ENCODE results near the gene GXYLT2.

GXYLT2 gene

GRCh38 chr3:72997421-72997961, 109.6 kb downstream of the GXYLT2 start (continued):
- TF ChIP-seq, protein P1, sequence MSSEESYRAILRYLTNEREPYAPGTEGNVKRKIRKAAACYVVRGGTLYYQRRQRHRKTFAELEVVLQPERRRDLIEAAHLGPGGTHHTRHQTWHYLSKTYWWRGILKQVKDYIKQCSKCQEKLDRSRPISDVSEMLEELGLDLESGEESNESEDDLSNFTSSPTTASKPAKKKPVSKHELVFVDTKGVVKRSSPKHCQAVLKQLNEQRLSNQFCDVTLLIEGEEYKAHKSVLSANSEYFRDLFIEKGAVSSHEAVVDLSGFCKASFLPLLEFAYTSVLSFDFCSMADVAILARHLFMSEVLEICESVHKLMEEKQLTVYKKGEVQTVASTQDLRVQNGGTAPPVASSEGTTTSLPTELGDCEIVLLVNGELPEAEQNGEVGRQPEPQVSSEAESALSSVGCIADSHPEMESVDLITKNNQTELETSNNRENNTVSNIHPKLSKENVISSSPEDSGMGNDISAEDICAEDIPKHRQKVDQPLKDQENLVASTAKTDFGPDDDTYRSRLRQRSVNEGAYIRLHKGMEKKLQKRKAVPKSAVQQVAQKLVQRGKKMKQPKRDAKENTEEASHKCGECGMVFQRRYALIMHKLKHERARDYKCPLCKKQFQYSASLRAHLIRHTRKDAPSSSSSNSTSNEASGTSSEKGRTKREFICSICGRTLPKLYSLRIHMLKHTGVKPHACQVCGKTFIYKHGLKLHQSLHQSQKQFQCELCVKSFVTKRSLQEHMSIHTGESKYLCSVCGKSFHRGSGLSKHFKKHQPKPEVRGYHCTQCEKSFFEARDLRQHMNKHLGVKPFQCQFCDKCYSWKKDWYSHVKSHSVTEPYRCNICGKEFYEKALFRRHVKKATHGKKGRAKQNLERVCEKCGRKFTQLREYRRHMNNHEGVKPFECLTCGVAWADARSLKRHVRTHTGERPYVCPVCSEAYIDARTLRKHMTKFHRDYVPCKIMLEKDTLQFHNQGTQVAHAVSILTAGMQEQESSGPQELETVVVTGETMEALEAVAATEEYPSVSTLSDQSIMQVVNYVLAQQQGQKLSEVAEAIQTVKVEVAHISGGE (tag by site-specific recombination; conservative IDR thresholded peaks at IDR 0.05; ENCODE audit: low read depth): peak; percentile 78
- TF ChIP-seq ZNF350 (tag by site-specific recombination; IDR thresholded peaks at IDR 0.05) (no peak), ZBTB20 (tag by site-specific recombination; IDR thresholded peaks at IDR 0.05) (peak; percentile 43; the same call in 1 of the 2 replicates), ZNF24 (tag by site-specific recombination; IDR thresholded peaks at IDR 0.05) (0 out of 2 replicates have a peak, but pooled peaks have one; percentile 3)
- TF ChIP-seq, protein P2, sequence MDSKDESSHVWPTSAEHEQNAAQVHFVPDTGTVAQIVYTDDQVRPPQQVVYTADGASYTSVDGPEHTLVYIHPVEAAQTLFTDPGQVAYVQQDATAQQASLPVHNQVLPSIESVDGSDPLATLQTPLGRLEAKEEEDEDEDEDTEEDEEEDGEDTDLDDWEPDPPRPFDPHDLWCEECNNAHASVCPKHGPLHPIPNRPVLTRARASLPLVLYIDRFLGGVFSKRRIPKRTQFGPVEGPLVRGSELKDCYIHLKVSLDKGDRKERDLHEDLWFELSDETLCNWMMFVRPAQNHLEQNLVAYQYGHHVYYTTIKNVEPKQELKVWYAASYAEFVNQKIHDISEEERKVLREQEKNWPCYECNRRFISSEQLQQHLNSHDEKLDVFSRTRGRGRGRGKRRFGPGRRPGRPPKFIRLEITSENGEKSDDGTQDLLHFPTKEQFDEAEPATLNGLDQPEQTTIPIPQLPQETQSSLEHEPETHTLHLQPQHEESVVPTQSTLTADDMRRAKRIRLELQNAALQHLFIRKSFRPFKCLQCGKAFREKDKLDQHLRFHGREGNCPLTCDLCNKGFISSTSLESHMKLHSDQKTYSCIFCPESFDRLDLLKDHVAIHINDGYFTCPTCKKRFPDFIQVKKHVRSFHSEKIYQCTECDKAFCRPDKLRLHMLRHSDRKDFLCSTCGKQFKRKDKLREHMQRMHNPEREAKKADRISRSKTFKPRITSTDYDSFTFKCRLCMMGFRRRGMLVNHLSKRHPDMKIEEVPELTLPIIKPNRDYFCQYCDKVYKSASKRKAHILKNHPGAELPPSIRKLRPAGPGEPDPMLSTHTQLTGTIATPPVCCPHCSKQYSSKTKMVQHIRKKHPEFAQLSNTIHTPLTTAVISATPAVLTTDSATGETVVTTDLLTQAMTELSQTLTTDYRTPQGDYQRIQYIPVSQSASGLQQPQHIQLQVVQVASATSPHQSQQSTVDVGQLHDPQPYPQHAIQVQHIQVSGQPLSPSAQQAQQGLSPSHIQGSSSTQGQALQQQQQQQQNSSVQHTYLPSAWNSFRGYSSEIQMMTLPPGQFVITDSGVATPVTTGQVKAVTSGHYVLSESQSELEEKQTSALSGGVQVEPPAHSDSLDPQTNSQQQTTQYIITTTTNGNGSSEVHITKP (tag by site-specific recombination; IDR thresholded peaks at IDR 0.05): no peak
- TF ChIP-seq, protein P3, sequence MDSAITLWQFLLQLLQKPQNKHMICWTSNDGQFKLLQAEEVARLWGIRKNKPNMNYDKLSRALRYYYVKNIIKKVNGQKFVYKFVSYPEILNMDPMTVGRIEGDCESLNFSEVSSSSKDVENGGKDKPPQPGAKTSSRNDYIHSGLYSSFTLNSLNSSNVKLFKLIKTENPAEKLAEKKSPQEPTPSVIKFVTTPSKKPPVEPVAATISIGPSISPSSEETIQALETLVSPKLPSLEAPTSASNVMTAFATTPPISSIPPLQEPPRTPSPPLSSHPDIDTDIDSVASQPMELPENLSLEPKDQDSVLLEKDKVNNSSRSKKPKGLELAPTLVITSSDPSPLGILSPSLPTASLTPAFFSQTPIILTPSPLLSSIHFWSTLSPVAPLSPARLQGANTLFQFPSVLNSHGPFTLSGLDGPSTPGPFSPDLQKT (IDR thresholded peaks at IDR 0.05; ENCODE audit: borderline replicate concordance, low read depth, low read length): no peak

- H3K4me3 ChIP-seq (ENCODE audit: low read depth, low read length): peak overlapping the region; percentile 95
- POLR2A ChIA-PET: interaction anchor here (0.5 kb wide), 1 partner anchor 17 kb away, joined by 7 read pairs; no protein-coding TSS in a partner anchor
- H3K27ac ChIP-seq (ENCODE audit: extremely low read depth, low read depth, low read length): no peak overlapping the region
- CTCF ChIA-PET: interaction anchor here (0.7 to 1.2 kb wide), 2 partner anchors 27 to 149 kb away, joined by 3 to 4 read pairs; no protein-coding TSS in a partner anchor
- peaks cover 2% of the 10 kb centered on the region; the same call in 1 of the 2 replicates for H3K4me1 ChIP-seq (ENCODE audit: control insufficient read depth, insufficient read depth, low read length)
- no peaks in the 10 kb centered on the region for H3K9me3 ChIP-seq (ENCODE audit: control insufficient read depth, insufficient read depth, low read depth, low read length)
- H3K36me3 ChIP-seq (ENCODE audit: control insufficient read depth in 2 of 2, insufficient read depth in 1 of 2, low read length in 2 of 2): peaks cover 11 to 49% of the 10 kb centered on the region in 2 experiments; a peak in 2 of 3 replicates
- TF ChIP-seq ZNF843 (tag by site-specific recombination; IDR thresholded peaks at IDR 0.05) (no peak), ZNF426 (tag by site-specific recombination; IDR thresholded peaks at IDR 0.05) (no peak), CTCF (tag by site-specific recombination; IDR thresholded peaks at IDR 0.05) (no peak), ZNF239 (tag by site-specific recombination; IDR thresholded peaks at IDR 0.05) (no peak), ZNF335 (tag by site-specific recombination; conservative IDR thresholded peaks at IDR 0.05) (no peak), ZNF2 (tag by site-specific recombination; IDR thresholded peaks at IDR 0.05) (no peak), ZBTB48 (tag by site-specific recombination; IDR thresholded peaks at IDR 0.05) (no peak), SP2 (tag by site-specific recombination; IDR thresholded peaks at IDR 0.05) (no peak), OVOL3 (tag by site-specific recombination; IDR thresholded peaks at IDR 0.05) (no peak), ZFP69B (tag by site-specific recombination; IDR thresholded peaks at IDR 0.05) (no peak), ZNF791 (tag by site-specific recombination; IDR thresholded peaks at IDR 0.05) (no peak), ZNF280C (tag by site-specific recombination; IDR thresholded peaks at IDR 0.05) (no peak), ZFP3 (tag by site-specific recombination; IDR thresholded peaks at IDR 0.05; ENCODE audit: low read depth) (no peak), ZNF292 (tag by site-specific recombination; IDR thresholded peaks at IDR 0.05; ENCODE audit: borderline replicate concordance, low read depth) (no peak)
- TF ChIP-seq, protein P4, sequence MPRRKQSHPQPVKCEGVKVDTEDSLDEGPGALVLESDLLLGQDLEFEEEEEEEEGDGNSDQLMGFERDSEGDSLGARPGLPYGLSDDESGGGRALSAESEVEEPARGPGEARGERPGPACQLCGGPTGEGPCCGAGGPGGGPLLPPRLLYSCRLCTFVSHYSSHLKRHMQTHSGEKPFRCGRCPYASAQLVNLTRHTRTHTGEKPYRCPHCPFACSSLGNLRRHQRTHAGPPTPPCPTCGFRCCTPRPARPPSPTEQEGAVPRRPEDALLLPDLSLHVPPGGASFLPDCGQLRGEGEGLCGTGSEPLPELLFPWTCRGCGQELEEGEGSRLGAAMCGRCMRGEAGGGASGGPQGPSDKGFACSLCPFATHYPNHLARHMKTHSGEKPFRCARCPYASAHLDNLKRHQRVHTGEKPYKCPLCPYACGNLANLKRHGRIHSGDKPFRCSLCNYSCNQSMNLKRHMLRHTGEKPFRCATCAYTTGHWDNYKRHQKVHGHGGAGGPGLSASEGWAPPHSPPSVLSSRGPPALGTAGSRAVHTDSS (tag by site-specific recombination; IDR thresholded peaks at IDR 0.05): no peak
Measured at GRCh38 chr3:72998466-72998865, 110.6 kb downstream of the GXYLT2 start.

All from HEK293 (cell line).